Amniotic stem cell (primary cell): ENCODE results near the gene KCNK10.
"Not testable (repeated sequence)": the region's sequence is repeated elsewhere in the genome, so short reads cannot be mapped to it uniquely, and the experiment has no call there.

Source experiments
- DNase-seq: peaks from one replicate; lab custom pipeline; 2025; lab: John Stamatoyannopoulos, UW

The KCNK10 gene

GRCh38 chr14:88269806-88270420, 53.2 kb downstream of the KCNK10 start:
- DNase-seq = no peak

GRCh38 chr14:88266474-88266873, 56.6 kb downstream of the KCNK10 start:
- no peak for DNase-seq

GRCh38 chr14:88264116-88264515, 59.0 kb downstream of the KCNK10 start:
- DNase-seq = no peak

- not testable (repeated sequence) for DNase-seq
Measured at GRCh38 chr14:88261302-88261701, 61.8 kb downstream of the KCNK10 start.

- no peak for DNase-seq
Measured at GRCh38 chr14:88258021-88258420, 65.0 kb downstream of the KCNK10 start.

- no peak for DNase-seq
Measured at GRCh38 chr14:88256997-88257950, 65.8 kb downstream of the KCNK10 start.

GRCh38 chr14:88255798-88256197, 67.3 kb downstream of the KCNK10 start:
- no peak for DNase-seq

GRCh38 chr14:88255196-88255595, 67.9 kb downstream of the KCNK10 start:
- DNase-seq = no peak

GRCh38 chr14:88252498-88252897, 70.6 kb downstream of the KCNK10 start:
- no peak for DNase-seq

GRCh38 chr14:88251650-88252049, 71.4 kb downstream of the KCNK10 start:
- no peak for DNase-seq

- DNase-seq = no peak
Measured at GRCh38 chr14:88249266-88249665, 73.8 kb downstream of the KCNK10 start.

GRCh38 chr14:88248606-88249005, 74.5 kb downstream of the KCNK10 start:
- no peak for DNase-seq

GRCh38 chr14:88247228-88247627, 75.8 kb downstream of the KCNK10 start:
- no peak for DNase-seq

- no peak for DNase-seq
Measured at GRCh38 chr14:88245321-88245720, 77.7 kb downstream of the KCNK10 start.

- DNase-seq = no peak
Measured at GRCh38 chr14:88243946-88244345, 79.1 kb downstream of the KCNK10 start.

- DNase-seq = no peak
Measured at GRCh38 chr14:88242446-88242845, 80.6 kb downstream of the KCNK10 start.

- no peak for DNase-seq
Measured at GRCh38 chr14:88241810-88242209, 81.3 kb downstream of the KCNK10 start.

GRCh38 chr14:88234442-88234841, 88.6 kb downstream of the KCNK10 start:
- DNase-seq = no peak

GRCh38 chr14:88233915-88234314, 89.2 kb downstream of the KCNK10 start:
- no peak for DNase-seq

- DNase-seq = no peak
Measured at GRCh38 chr14:88232771-88233170, 90.3 kb downstream of the KCNK10 start.

- no peak for DNase-seq
Measured at GRCh38 chr14:88231603-88232002, 91.5 kb downstream of the KCNK10 start.

- no peak for DNase-seq
Measured at GRCh38 chr14:88229428-88229827, 93.6 kb downstream of the KCNK10 start.

- DNase-seq = no peak
Measured at GRCh38 chr14:88228522-88229236, 94.4 kb downstream of the KCNK10 start.
